ENCODE measurements around the gene GRAMD4. TPM values are rescaled to one million over a fixed set of nuclear protein-coding genes. Genes with fewer than 3 reads are reported as not detected.
A peak's percentile ranks its signal among the peaks of the same experiment; 100 is the strongest.

The GRAMD4 gene
- polyA plus RNA-seq, 6 donors from 2014 or later, result 4.0 to 12.5 (median 6.9) TPM

DNA sequence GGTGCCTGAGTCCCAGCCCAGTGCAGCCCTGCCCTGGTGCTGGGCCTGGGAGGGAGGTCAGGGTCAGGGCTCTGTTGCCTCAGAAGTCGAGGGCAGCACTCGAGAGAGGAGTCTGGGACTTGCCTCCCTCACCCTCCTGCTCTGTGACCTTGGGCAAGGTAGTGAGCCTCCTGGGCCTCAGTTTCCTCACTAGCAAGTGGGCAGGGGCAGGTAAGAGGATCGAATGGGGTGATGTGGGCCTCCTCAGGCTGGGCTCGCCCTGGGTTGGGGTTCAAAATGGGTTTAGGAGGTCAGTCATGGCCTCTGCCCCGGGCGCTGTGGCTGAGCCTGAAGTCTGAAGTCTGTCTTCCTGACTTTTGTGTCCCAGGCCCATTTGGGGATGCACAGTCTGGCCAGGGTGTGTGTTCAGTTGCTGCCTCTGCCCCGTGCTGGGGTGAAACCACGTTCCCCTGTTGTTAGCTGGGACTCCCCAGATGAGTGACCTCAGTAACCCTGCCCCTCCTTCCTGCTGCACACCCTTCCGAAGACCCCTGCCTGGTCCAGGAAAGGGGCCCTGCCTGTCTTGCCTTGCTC lies 41.8 kb upstream of the GRAMD4 start:
- DNase-seq, result no peak
- peak overlapping the region; percentile 83 to 96 (median 94) for H3K4me3 Mint-ChIP-seq
- H3K9me3 Mint-ChIP-seq, result no peaks in the 10 kb centered on the region

DNA sequence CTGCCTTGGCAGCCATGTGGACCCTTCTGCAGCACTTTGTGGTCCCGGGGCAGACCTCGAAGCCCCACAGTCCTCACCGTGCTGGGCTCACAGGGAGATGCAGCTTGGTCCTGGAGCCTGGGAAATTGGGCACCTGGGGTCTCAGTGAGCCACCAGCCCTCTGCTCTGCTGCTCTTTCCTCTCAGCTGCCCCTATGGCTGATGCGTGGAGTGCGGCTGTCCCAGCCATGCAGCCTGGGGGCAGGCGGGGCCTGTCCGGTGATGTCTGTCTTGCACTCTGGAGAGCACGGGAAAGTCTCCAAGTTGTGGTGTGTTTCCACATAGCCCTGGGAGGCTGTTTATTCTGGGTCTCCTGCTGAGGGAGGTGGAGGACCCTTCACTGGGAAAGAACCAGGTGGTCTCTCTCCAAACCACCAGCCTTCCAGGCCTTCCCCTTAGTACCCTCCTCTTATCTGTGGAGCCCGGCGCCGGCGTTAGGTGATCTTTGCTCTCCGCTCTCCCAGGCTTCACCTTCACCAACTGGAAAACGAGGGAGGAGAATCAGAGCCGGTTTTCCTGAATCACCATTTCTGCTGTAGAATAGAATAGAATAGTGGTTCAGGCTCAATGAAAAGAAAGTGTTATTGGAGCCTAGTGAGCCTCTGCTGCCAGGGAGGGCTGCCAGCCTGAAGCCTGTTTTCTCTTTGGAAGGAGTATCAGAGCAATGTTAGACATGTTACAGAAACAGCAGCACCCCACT lies 41.2 kb upstream of the GRAMD4 start:
- no peaks in the 10 kb centered on the region for H3K36me3 Mint-ChIP-seq
- DNase-seq (no peak), ATAC-seq (ENCODE audit: low read depth in 2 of 2) (no peak)
- peak overlapping the region in 5 of 6 donors; percentile 64 to 93 (median 77) for H3K27ac Mint-ChIP-seq
- H3K4me3 Mint-ChIP-seq, result peak overlapping the region; percentile 83 to 96 (median 94)
- H3K9me3 Mint-ChIP-seq, result no peaks in the 10 kb centered on the region
- H3K4me1 Mint-ChIP-seq, result peaks cover 70 to 77% (median 73%) of the 10 kb centered on the region in 3 donors
- no peaks in the 10 kb centered on the region for H3K27me3 Mint-ChIP-seq

More for the DNA sequence above, 41.8 kb upstream of the GRAMD4 start:
- Mint-ChIP-seq H3K27ac (peak overlapping the region in 4 of 6 donors; percentile 77 to 93 (median 84)), H3K4me1 (peaks cover 65 to 74% (median 72%) of the 10 kb centered on the region in 3 donors), H3K36me3 (no peaks in the 10 kb centered on the region), H3K27me3 (no peaks in the 10 kb centered on the region)
- no peak for ATAC-seq (ENCODE audit: low read depth in 2 of 2)

DNA sequence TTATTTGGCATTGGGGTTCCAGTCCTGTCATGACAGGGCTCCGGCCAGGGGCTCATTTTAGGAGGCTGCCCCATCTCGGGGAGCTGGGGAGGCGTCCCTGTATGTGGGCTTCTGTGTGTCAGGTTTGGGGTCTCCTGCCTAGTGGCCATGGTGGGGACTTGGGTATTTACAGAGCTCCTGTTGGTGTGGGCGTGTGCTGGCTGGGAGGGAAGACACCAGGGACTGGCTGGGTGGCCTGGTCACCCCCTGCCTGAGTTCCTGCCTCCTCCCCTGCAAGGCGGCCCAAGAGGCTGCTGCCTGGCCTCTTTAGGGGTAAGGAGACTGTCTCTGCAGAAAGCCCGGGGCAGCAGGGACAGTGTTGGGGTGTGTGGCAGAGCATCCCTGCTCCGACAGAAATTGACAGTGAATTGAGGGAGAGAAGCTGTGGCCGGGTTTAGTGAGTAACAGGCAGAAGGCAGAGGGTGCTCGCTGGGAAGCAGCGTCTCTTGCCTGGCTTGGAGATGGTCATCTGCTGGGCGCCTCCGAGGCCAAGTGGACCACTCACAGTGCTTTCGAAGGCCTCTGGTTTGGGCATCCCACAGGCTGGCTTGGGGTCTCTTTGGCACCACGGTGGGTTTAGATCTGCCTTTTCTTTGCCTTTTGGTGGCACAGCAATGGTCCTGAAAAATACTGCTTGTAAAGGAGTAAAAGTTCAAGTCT lies 40.3 kb upstream of the GRAMD4 start:
- no peaks in the 10 kb centered on the region for H3K36me3 Mint-ChIP-seq
- H3K4me3 Mint-ChIP-seq, result peak overlapping the region; percentile 25 to 95 (median 94)
- H3K9me3 Mint-ChIP-seq, result no peaks in the 10 kb centered on the region
- H3K4me1 Mint-ChIP-seq, result peaks cover 68 to 77% (median 75%) of the 10 kb centered on the region in 3 donors
- peak overlapping the region; percentile 15 to 93 (median 74) for H3K27ac Mint-ChIP-seq
- DNase-seq (no peak), ATAC-seq (ENCODE audit: low read depth in 2 of 2) (no peak)
- H3K27me3 Mint-ChIP-seq, result no peaks in the 10 kb centered on the region

DNA sequence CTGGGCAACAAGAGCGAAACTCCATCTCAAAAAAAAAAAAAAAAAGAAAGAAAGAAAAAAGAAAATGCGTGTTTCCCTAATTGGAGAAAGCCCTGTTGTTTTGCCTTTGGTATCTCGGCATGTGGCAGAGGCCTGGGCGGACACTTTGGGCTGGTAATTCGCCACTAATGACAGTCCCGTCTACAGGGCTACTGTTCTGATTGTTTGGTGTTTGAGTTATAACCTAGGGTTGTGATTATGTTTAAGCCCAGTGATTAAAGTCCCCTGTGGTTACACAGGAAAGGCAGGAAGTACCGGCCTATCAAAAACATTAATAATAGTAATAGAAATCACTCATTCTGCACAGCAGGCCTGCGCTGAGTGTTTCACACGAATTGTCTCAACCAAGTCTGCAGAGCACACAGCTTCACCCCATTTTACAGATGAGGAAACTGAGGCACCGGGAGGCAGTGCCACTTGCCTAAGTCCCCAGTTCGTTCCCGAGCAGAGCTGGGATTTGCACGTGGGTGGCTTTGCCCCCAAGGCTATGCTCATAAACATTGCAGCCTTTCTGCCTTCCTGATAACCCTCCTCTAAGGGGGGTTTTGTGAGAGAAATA lies 39.1 kb upstream of the GRAMD4 start:
- Mint-ChIP-seq H3K4me1 (peaks cover 61 to 75% (median 72%) of the 10 kb centered on the region in 3 donors), H3K36me3 (no peaks in the 10 kb centered on the region), H3K27me3 (no peaks in the 10 kb centered on the region), H3K27ac (peak overlapping the region in 5 of 6 donors; percentile 23 to 83 (median 62)), H3K9me3 (no peaks in the 10 kb centered on the region), H3K4me3 (peak overlapping the region; percentile 54 to 95 (median 76))
- ATAC-seq (ENCODE audit: low read depth in 2 of 2) (no peak), DNase-seq (no peak)

DNA sequence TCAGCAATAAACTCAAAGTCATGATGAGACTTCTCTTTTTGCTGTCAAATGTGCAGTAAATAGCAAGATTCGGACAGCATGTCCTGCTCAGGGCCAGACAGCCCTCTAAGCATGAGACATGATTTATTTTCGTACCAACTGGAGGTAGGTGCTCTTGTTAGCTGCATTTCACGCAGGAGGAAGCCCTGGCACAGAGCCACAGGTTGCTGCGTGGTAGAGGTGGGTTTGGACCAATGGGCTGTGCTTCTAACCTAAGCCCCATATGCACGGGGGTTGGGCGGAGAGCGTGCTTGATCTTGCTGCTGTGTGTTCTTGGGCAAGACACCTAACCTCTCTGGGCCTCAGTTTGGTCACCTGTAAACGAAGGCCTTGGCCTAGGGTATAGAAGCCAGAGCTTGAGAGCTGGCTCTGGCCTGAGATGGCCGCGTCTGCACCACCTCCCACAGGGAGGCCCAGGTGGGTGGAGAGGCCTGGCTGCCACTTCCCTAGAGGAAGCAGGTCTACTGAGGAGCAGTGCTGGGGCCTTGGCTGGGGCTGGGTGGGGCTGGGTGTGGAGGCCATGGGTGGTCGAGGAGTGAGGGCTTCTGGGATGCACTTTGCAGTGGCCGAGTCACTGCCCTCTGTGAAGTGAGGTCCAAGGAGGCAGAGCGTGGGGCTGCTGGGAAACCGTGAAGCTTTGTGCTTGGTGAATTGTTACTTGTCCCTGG lies 38.5 kb upstream of the GRAMD4 start:
- no peak for ATAC-seq (ENCODE audit: low read depth in 2 of 2)
- peaks cover 63 to 76% (median 73%) of the 10 kb centered on the region in 3 donors for H3K4me1 Mint-ChIP-seq
- H3K4me3 Mint-ChIP-seq, result peak overlapping the region; percentile 54 to 95 (median 76)

DNA sequence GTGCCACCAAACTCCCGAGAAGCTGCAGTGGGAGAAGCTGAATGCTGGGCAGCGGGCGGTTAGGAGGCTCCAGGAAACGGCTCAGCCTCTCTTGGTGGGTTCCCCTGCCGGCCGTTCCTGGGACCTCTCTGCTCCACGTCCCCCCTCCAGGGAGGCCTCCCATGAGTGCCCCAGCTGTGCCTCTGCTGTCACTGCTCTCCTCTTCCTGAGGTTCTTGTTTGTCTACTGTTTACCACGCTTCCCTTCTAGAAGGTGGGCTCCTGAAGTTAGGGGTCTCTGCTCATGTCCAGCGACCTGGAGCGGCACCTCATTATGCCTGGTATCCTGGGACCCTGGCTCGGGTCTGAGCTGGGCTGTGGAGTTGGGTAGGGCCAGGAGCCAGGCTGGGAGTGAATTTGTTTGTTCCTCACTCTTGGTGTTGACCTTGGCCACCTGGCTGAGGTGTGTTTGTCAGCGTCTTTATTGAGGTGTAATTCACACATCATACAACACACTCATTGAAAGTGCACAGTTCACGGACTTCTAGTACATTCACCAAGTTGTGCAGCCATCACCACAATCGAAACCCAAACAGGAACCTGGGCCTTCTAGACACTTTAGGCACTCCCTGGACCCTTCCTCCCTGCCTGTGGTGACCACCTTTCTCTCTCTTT lies 37.8 kb upstream of the GRAMD4 start:
- Mint-ChIP-seq H3K27me3 (no peaks in the 10 kb centered on the region), H3K27ac (peak overlapping the region in 4 of 6 donors; percentile 60 to 91 (median 83)), H3K36me3 (no peaks in the 10 kb centered on the region), H3K4me1 (peaks cover 70 to 83% (median 80%) of the 10 kb centered on the region in 3 donors), H3K4me3 (peak overlapping the region; percentile 53 to 95 (median 78)), H3K9me3 (no peaks in the 10 kb centered on the region)
- ATAC-seq (ENCODE audit: low read depth in 2 of 2), result peak in 1 of 2 donors; percentile 9
- DNase-seq, result peak; percentile 44

More for the DNA sequence above, 38.5 kb upstream of the GRAMD4 start:
- no peak for DNase-seq
- Mint-ChIP-seq H3K36me3 (no peaks in the 10 kb centered on the region), H3K27me3 (no peaks in the 10 kb centered on the region), H3K27ac (peak overlapping the region; percentile 21 to 83 (median 46)), H3K9me3 (no peaks in the 10 kb centered on the region)

DNA sequence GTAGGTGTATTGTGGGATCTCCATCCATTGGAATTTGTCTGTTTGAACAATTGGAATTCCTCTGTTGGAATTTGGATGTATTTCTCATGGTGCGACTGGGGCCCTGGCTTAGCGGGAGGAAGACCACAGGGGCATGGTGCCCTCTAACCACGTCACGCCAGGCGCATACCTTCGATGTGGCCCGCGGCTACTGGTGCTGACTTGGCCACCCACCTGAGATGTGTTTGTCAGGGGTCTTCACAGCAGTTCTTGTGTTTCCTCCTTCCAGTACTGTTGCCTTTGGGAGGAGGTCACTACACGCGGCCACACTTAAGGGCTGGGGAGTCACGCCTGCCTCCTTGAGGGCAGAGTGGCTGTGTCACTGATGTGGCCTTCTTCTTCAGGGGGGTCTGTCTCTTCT lies 36.6 kb upstream of the GRAMD4 start:
- H3K27ac Mint-ChIP-seq, result peak overlapping the region in 2 of 6 donors; percentile 72 to 87
- ATAC-seq (ENCODE audit: low read depth in 2 of 2), result no peak
- H3K36me3 Mint-ChIP-seq, result no peaks in the 10 kb centered on the region
- H3K4me1 Mint-ChIP-seq, result peaks cover 75 to 83% (median 79%) of the 10 kb centered on the region in 3 donors
- no peak for DNase-seq
- H3K27me3 Mint-ChIP-seq, result no peaks in the 10 kb centered on the region
- peak overlapping the region in 1 of 8 donors; percentile 68 for H3K4me3 Mint-ChIP-seq
- no peaks in the 10 kb centered on the region for H3K9me3 Mint-ChIP-seq

DNA sequence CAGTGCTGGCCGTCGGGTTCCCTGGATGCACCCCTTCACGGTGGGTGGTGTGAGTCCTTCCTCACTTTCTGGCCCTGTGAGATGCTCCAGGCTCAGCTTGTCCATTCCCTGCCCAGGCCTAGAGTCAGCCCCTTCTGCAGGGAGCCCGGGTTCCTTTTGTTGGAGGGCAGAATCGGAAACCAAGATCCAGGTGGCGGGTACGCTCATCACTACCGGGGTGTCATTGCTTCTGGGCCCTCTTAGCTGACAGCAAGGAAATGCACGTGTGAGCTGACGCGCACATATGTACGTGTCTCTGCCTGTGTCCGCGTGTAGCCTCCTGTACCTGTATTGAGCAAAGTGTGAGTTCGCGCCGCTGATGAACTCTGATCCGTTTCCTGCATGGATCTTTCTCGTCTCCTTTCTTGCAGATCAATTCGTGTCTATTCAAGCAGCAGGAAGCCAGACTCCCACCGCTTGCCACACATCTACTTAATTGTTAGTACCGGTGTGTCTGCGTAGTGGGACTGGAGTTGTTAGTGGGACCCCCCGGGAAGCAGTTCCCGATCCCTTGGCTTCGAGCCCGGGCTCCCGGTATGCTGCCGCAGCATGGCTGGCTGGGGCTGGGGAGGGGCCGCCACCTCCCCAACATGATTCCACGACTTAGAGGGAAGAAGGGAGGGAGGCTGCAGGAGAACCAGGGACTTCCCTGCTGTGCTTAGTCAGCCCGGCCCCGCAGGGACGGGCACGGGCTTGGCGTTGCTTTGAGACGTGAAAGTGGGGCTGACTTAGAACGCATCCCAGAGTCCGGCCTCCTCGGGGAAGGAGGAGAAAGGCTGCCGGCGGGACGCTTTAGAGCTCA lies 35.9 kb upstream of the GRAMD4 start:
- H3K27me3 Mint-ChIP-seq, result no peaks in the 10 kb centered on the region
- H3K9me3 Mint-ChIP-seq, result no peaks in the 10 kb centered on the region
- H3K27ac Mint-ChIP-seq, result peak overlapping the region in 4 of 6 donors; percentile 7 to 87 (median 46)
- H3K4me3 Mint-ChIP-seq, result peak overlapping the region in 3 of 8 donors; percentile 22 to 76 (median 68)
- ATAC-seq (ENCODE audit: low read depth in 2 of 2) (no peak), DNase-seq (no peak)
- peaks cover 72 to 83% (median 78%) of the 10 kb centered on the region in 3 donors for H3K4me1 Mint-ChIP-seq
- no peaks in the 10 kb centered on the region for H3K36me3 Mint-ChIP-seq

DNA sequence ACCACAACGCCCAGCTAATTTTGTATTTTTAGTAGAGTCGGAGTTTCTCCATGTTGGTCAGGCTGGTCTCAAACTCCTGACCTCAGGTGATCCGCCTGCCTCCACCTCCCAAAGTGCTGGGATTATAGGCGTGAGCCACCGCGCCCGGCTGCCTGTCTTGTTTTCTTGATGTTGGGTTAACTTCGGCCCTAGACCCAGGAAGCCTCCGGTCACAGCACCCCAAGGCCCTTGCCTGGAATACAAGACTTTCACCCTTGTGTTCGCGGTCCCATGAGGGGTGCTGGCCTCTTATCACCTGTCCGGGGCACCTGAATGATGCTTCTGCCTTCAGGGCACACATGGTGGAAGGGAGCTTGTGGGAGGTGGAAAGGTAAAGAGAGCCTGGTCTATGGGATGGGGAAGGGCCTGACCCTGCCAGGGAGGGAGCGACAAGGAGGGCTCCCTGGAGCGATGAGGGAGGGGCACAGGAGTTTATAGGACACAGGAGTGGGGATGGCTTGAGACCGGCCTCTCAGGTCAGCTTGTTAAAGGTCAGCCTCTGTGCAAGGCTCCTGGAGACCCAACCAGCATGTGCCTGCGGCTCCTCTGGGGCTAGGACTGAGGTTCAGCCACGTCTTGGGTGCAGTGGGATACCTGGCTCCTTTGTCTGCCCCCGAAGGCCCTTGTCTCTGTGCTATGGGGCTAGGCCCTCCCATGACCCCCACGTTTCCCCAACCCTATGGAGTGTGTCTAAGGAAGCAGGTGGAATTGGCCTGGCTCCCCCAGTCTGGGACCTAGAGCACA lies 34.7 kb upstream of the GRAMD4 start:
- no peaks in the 10 kb centered on the region for H3K9me3 Mint-ChIP-seq
- H3K4me1 Mint-ChIP-seq, result peaks cover 70 to 83% (median 76%) of the 10 kb centered on the region in 3 donors
- H3K4me3 Mint-ChIP-seq, result peak overlapping the region in 6 of 8 donors; percentile 15 to 65 (median 55)
- DNase-seq (no peak), ATAC-seq (ENCODE audit: low read depth in 2 of 2) (no peak)
- H3K27ac Mint-ChIP-seq, result peak overlapping the region; percentile 62 to 93 (median 86)
- no peaks in the 10 kb centered on the region for H3K36me3 Mint-ChIP-seq
- H3K27me3 Mint-ChIP-seq, result no peaks in the 10 kb centered on the region

DNA sequence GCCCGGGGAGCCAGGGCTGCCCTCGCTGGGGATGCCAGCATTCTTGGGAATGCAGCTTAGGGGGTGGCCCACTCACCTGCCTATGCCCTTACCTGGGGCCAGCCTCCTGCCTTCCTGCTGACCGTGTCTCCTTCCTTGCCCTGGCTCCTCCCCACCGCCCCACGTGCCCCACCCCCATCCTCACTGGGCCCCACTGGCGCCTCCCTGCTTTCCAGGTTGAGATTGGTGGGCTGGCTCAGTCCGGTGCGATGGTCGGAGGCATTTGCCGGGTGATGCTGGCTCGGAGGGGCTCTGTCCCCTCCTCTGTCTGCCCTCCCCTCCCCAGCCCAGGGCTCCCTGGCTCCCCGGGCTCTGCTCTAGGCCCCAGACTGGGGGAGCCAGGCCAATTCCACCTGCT lies 34.1 kb upstream of the GRAMD4 start:
- DNase-seq (no peak), ATAC-seq (ENCODE audit: low read depth in 2 of 2) (no peak)
- Mint-ChIP-seq H3K27ac (peak overlapping the region in 4 of 6 donors; percentile 12 to 100 (median 98)), H3K9me3 (no peaks in the 10 kb centered on the region), H3K4me1 (peaks cover 71 to 84% (median 76%) of the 10 kb centered on the region in 3 donors), H3K4me3 (peak overlapping the region in 3 of 8 donors; percentile 81 to 91 (median 87)), H3K36me3 (no peaks in the 10 kb centered on the region), H3K27me3 (no peaks in the 10 kb centered on the region)

DNA sequence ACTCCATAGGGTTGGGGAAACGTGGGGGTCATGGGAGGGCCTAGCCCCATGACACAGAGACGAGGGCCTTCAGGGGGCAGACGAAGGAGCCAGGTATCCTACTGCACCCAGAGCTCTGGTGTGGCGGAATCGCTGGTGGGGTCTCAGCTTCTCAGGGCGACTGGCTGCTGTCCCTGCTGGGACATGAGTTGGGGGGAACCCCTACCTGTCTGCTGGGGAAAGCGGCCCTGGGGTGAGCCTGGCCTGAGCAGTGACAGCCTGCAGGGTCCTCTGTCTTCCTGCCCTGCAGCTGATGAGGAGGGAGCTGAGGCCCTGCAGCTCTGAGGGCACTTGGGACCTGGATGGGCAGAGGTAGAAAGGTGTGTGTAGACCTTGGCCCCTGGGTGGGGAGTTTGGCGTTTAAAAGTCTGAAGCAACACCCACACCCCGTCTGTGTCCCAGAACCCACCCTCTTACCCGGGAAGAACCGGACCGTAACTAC lies 33.6 kb upstream of the GRAMD4 start:
- peaks cover 69 to 81% (median 76%) of the 10 kb centered on the region in 3 donors for H3K4me1 Mint-ChIP-seq
- no peaks in the 10 kb centered on the region for H3K9me3 Mint-ChIP-seq
- H3K27ac Mint-ChIP-seq, result peak overlapping the region; percentile 97 to 100 (median 100)
- no peaks in the 10 kb centered on the region for H3K27me3 Mint-ChIP-seq
- ATAC-seq (ENCODE audit: low read depth in 2 of 2) (no peak), DNase-seq (no peak)
- no peaks in the 10 kb centered on the region for H3K36me3 Mint-ChIP-seq
- peak overlapping the region; percentile 79 to 93 (median 89) for H3K4me3 Mint-ChIP-seq
